ENCODE data around the gene PTPRD. TPM values are rescaled to one million over a fixed set of nuclear protein-coding genes. Genes with fewer than 3 reads are reported as not detected.

PTPRD gene
- total RNA-seq, 1 experiment from 2014 or later, result 69.6 TPM

DNA sequence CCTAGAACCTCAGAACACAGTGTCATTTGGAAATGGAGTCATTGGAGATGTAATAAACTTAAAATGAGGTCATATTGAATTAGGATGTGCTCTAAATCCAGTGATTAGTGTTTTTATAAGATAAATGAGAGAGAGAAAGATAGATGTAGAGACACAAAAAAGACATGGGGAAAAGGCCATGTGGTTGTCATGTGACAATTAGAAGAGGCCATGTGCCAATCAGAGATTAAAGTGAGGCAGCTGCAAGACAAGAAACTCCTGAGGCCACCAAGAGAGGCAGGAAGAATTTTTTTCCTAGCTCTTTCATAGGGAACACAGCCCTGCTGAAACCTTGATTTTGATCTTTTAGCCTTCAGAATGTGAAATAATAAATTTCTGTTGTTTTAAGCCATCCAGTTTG is 1307.2 kb downstream of the PTPRD start:
- no peaks in the 10 kb centered on the region for H3K9me3 Mint-ChIP-seq
- H3K4me3 Mint-ChIP-seq, result no peak overlapping the region
- TF ChIP-seq FOXK1 (CRISPR knock-in tag; IDR thresholded peaks at IDR 0.05), result no peak
- TF ChIP-seq, protein P1, sequence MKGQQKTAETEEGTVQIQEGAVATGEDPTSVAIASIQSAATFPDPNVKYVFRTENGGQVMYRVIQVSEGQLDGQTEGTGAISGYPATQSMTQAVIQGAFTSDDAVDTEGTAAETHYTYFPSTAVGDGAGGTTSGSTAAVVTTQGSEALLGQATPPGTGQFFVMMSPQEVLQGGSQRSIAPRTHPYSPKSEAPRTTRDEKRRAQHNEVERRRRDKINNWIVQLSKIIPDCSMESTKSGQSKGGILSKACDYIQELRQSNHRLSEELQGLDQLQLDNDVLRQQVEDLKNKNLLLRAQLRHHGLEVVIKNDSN (CRISPR knock-in tag; IDR thresholded peaks at IDR 0.05), result no peak
- TF ChIP-seq, protein P2, sequence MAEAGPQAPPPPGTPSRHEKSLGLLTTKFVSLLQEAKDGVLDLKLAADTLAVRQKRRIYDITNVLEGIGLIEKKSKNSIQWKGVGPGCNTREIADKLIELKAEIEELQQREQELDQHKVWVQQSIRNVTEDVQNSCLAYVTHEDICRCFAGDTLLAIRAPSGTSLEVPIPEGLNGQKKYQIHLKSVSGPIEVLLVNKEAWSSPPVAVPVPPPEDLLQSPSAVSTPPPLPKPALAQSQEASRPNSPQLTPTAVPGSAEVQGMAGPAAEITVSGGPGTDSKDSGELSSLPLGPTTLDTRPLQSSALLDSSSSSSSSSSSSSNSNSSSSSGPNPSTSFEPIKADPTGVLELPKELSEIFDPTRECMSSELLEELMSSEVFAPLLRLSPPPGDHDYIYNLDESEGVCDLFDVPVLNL (CRISPR knock-in tag; IDR thresholded peaks at IDR 0.05; ENCODE audit: borderline replicate concordance, low read depth), result no peak
- TF ChIP-seq ZNF671 (CRISPR knock-in tag; IDR thresholded peaks at IDR 0.05), result no peak
- no peak for TF ChIP-seq GTF2I (CRISPR knock-in tag; conservative IDR thresholded peaks at IDR 0.05)
- no peak for TF ChIP-seq SP1 (CRISPR knock-in tag; conservative IDR thresholded peaks at IDR 0.05)
- TF ChIP-seq NFE2L1 (CRISPR knock-in tag; IDR thresholded peaks at IDR 0.05), result no peak
- no peak for TF ChIP-seq KAT7 (CRISPR knock-in tag; IDR thresholded peaks at IDR 0.05; ENCODE audit: borderline replicate concordance)
- TF ChIP-seq ZNF423 (CRISPR knock-in tag; IDR thresholded peaks at IDR 0.05), result no peak
- TF ChIP-seq, protein P3, sequence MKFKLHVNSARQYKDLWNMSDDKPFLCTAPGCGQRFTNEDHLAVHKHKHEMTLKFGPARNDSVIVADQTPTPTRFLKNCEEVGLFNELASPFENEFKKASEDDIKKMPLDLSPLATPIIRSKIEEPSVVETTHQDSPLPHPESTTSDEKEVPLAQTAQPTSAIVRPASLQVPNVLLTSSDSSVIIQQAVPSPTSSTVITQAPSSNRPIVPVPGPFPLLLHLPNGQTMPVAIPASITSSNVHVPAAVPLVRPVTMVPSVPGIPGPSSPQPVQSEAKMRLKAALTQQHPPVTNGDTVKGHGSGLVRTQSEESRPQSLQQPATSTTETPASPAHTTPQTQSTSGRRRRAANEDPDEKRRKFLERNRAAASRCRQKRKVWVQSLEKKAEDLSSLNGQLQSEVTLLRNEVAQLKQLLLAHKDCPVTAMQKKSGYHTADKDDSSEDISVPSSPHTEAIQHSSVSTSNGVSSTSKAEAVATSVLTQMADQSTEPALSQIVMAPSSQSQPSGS (CRISPR knock-in tag; IDR thresholded peaks at IDR 0.05; ENCODE audit: borderline replicate concordance, low read depth), result no peak
- no peak for TF ChIP-seq ELF4 (CRISPR knock-in tag; IDR thresholded peaks at IDR 0.05; ENCODE audit: low read depth)
- TF ChIP-seq SOX15 (CRISPR knock-in tag; IDR thresholded peaks at IDR 0.05), result no peak
- H3K36me3 Mint-ChIP-seq, result no peaks in the 10 kb centered on the region
- 0 out of 2 replicates have a peak, but pooled peaks cover 2% of the 10 kb centered on the region for H3K4me1 Mint-ChIP-seq
- ATAC-seq (no peak), DNase-seq (ENCODE audit: low spot score) (no peak)
- CTCF ChIA-PET, result no interaction called here
- POLR2A ChIA-PET, result no interaction called here
- no peaks in the 10 kb centered on the region for H3K27me3 Mint-ChIP-seq (ENCODE audit: low read depth)
- no peak overlapping the region for H3K27ac Mint-ChIP-seq

DNA sequence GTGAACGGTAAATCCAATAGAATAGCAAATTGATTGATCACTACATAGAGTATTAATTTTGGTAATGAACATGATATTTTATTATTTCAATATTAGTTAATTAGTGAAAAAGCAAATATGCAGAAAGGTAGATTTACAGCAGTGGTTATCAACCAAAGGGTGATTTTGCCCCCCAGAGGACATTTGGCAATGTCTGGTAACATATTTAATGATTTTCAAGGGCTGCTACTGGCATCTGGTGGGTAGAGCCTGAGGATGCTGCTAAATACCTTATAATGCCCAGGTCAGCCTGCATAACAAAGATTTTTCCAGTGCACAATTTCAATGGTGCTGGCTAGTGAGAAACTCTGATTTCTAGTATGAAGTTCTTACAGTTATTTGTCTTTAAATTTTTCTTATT is 1313.7 kb downstream of the PTPRD start:
- Mint-ChIP-seq H3K27ac (no peak overlapping the region), H3K4me1 (0 out of 2 replicates have a peak, but pooled peaks cover 2% of the 10 kb centered on the region), H3K27me3 (ENCODE audit: low read depth) (no peaks in the 10 kb centered on the region), H3K4me3 (no peak overlapping the region), H3K9me3 (no peaks in the 10 kb centered on the region), H3K36me3 (no peaks in the 10 kb centered on the region)
- DNase-seq (ENCODE audit: low spot score) (no peak), ATAC-seq (peak; percentile 38; the same call in 1 of the 2 replicates)
- TF ChIP-seq, protein P4, sequence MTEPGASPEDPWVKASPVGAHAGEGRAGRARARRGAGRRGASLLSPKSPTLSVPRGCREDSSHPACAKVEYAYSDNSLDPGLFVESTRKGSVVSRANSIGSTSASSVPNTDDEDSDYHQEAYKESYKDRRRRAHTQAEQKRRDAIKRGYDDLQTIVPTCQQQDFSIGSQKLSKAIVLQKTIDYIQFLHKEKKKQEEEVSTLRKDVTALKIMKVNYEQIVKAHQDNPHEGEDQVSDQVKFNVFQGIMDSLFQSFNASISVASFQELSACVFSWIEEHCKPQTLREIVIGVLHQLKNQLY (CRISPR knock-in tag; IDR thresholded peaks at IDR 0.05), result no peak
- TF ChIP-seq, protein P5, sequence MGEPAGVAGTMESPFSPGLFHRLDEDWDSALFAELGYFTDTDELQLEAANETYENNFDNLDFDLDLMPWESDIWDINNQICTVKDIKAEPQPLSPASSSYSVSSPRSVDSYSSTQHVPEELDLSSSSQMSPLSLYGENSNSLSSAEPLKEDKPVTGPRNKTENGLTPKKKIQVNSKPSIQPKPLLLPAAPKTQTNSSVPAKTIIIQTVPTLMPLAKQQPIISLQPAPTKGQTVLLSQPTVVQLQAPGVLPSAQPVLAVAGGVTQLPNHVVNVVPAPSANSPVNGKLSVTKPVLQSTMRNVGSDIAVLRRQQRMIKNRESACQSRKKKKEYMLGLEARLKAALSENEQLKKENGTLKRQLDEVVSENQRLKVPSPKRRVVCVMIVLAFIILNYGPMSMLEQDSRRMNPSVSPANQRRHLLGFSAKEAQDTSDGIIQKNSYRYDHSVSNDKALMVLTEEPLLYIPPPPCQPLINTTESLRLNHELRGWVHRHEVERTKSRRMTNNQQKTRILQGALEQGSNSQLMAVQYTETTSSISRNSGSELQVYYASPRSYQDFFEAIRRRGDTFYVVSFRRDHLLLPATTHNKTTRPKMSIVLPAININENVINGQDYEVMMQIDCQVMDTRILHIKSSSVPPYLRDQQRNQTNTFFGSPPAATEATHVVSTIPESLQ (CRISPR knock-in tag; IDR thresholded peaks at IDR 0.05), result no peak
- no peak for TF ChIP-seq MYBL2 (CRISPR knock-in tag; IDR thresholded peaks at IDR 0.05)
- POLR2A ChIA-PET, result no interaction called here
- CTCF ChIA-PET, result no interaction called here

DNA sequence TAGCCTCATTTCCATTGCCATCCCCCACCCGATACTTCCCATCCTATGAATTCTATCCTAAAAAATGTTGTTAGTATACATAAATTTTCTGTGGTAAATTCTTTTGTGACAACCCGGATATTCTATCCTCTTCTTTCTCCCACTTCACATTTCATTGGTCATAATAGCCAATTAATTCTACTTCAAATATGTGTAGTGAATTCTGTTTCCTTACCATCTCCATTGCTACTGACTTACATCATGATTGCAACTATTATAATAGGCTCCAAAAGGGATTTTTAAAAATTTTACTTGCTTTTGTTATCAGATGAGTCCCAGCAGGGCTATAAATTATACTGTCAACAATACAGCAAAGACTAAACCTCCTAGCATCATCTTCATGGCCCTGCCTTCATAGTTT is 1326.8 kb downstream of the PTPRD start:
- Mint-ChIP-seq H3K27me3 (ENCODE audit: low read depth) (no peaks in the 10 kb centered on the region), H3K4me3 (no peak overlapping the region), H3K36me3 (no peaks in the 10 kb centered on the region), H3K4me1 (no peaks in the 10 kb centered on the region), H3K27ac (no peak overlapping the region), H3K9me3 (peaks cover 5% of the 10 kb centered on the region; the same call in 1 of the 2 replicates)
- ATAC-seq (no peak), DNase-seq (ENCODE audit: low spot score) (no peak)
- ChIA-PET POLR2A (no interaction called here), CTCF (no interaction called here)
- TF ChIP-seq ELF4 (CRISPR knock-in tag; IDR thresholded peaks at IDR 0.05; ENCODE audit: low read depth) (no peak), ZNF138 (CRISPR knock-in tag; conservative IDR thresholded peaks at IDR 0.05) (no peak), ZNF671 (CRISPR knock-in tag; IDR thresholded peaks at IDR 0.05) (no peak), CREB1 (CRISPR knock-in tag; IDR thresholded peaks at IDR 0.05) (no peak), ZNF219 (CRISPR knock-in tag; IDR thresholded peaks at IDR 0.05; ENCODE audit: borderline replicate concordance) (no peak), ETV6 (CRISPR knock-in tag; IDR thresholded peaks at IDR 0.05) (no peak), ATF1 (CRISPR knock-in tag; IDR thresholded peaks at IDR 0.05) (no peak), ESRRA (CRISPR knock-in tag; IDR thresholded peaks at IDR 0.05; ENCODE audit: borderline replicate concordance) (no peak), NR3C1 (CRISPR knock-in tag; conservative IDR thresholded peaks at IDR 0.05; ENCODE audit: low read depth) (no peak), RORB (CRISPR knock-in tag; IDR thresholded peaks at IDR 0.05) (no peak)
- TF ChIP-seq, protein P5 (CRISPR knock-in tag; IDR thresholded peaks at IDR 0.05), result no peak
- TF ChIP-seq, protein P6, sequence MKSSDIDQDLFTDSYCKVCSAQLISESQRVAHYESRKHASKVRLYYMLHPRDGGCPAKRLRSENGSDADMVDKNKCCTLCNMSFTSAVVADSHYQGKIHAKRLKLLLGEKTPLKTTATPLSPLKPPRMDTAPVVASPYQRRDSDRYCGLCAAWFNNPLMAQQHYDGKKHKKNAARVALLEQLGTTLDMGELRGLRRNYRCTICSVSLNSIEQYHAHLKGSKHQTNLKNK (CRISPR knock-in tag; IDR thresholded peaks at IDR 0.05), result no peak
- TF ChIP-seq, protein P2 (CRISPR knock-in tag; IDR thresholded peaks at IDR 0.05; ENCODE audit: borderline replicate concordance, low read depth), result no peak
